ENCODE data around the gene MBLAC2. TPM values are rescaled to one million over a fixed set of nuclear protein-coding genes. Genes with fewer than 3 reads are reported as not detected.

The MBLAC2 gene
- total RNA-seq, 1 donor: 10.3 TPM

DNA sequence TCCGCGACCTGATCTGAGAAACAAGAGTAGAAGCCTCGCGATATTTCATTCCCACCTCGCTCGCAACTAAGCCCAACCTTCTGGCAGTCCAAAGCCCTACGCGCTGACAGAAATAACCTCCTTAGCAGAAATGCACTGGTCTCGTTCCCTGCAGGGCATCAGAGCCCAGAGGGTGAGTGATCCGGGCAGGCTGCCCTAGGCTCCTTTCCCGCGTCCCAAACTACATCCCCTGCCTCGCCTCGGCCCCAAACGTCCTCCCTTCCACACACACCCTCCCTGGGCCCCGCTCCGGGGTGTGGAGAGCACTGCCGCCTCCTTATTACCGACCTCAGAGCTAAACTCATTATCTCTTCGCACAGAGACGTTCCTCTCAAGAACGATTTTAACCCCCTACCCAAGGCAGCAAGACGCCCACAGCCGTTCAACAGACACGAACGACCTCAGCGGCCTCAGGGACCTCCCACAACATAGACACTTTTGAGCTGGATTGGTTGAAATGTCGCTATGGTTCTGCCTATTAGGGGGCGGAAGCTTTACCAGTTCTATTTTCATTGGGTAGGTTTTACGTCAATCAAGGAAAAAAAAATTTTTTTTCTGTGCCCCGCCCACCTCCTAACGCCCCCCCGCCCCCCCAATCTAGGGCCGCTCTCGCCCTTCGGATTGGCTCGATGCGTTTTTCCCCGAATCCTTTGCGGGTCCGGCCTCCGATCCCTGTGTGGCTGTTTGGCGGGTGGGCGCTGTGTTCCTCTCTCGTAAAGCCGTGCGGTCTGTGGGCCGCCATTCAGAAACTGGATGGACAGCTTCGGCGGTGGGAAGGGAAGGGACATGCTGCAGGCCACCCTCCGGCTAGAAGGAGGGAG, 65.0 kb downstream of the MBLAC2 start, which contains the start of gene CETN3:
Gene CETN3, minus strand, starts transcription at position 439 of the 860 bp plus-strand sequence. Its CDS starts 95 bp downstream, at position 344.
- peak within 1 kb of the TSS; percentile 89 for H3K4me3 ChIP-seq (ENCODE audit: low read depth, low read length)
- TF ChIP-seq CTCF (IDR thresholded peaks at IDR 0.05; ENCODE audit: insufficient read depth, low read length): peak; percentile 6
- DNase-seq (ENCODE audit: low read depth): peak; percentile 99

GRCh38 chr5:90408571-90409317, 65.8 kb downstream of the MBLAC2 start:
- no peak for DNase-seq (ENCODE audit: low read depth)

More at GRCh38 chr5:90408571-90409317, 65.8 kb downstream of the MBLAC2 start:
- TF ChIP-seq CTCF (IDR thresholded peaks at IDR 0.05; ENCODE audit: insufficient read depth, low read length): no peak
- H3K4me3 ChIP-seq (ENCODE audit: low read depth, low read length): peak overlapping the region; percentile 89

Other genes with a start within 250 kb of the MBLAC2 start
- 17.2 and 60.8 TPM in 2 replicates for gene CETN3, start 65.0 kb downstream of the MBLAC2 start, total RNA-seq (ENCODE audit: low replicate concordance)
- 6.7 and 20.6 TPM in 2 replicates for gene POLR3G, start 93 bp upstream of the MBLAC2 start, total RNA-seq (ENCODE audit: low replicate concordance)
- 8.2 and 25.8 TPM in 2 replicates for gene LYSMD3, start 54.8 kb upstream of the MBLAC2 start, total RNA-seq (ENCODE audit: low replicate concordance)
- gene ADGRV1, start 84.0 kb upstream of the MBLAC2 start, total RNA-seq (ENCODE audit: low replicate concordance): 0.18 and 0.25 TPM in 2 replicates

All from fibroblast of the aortic adventitia (primary cell).